ENCODE measurements around the gene NOX5. TPM values are rescaled to one million over a fixed set of nuclear protein-coding genes. Genes with fewer than 3 reads are reported as not detected.
"Not testable (repeated sequence)": the region's sequence is repeated elsewhere in the genome, so short reads cannot be mapped to it uniquely, and the experiment has no call there.

The NOX5 gene
- total RNA-seq, 3 donors from 2014 or later (not counting 1 experiment from before 2014, with no cell fraction given) = 0.20 TPM; not detected in 2

DNA sequence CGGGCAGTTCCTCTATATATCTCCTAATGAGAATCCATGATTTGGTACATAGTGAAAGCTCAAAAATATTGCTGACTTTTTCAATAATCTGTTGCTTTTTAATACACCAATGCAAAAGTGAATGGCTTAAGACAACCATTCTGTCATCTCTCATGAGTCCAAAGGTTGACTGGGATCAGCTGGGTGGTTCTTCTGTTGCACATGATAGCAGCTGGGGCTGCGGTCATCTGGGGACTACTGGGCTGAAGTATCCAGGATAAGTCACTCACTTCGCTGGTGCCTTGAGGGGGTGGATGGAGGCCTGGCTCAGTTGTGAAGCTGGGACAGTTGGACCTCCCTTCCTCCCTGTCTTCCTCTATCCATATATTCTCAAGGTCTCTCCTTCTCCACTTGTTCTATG lies 53.7 kb downstream of the NOX5 start:
- WGBS (ENCODE audit: insufficient coverage) = 78% methylated on average over 2 of the region's 3 CpGs
- Histone ChIP-seq H3K27me3 (ENCODE audit: control insufficient read depth, insufficient read depth, low read length) (no peaks in the 10 kb centered on the region), H3K36me3 (ENCODE audit: control insufficient read depth, insufficient read depth, low read length) (no peaks in the 10 kb centered on the region), H3K4me1 (ENCODE audit: control insufficient read depth, insufficient read depth, low read length) (no peaks in the 10 kb centered on the region), H3K9me3 (ENCODE audit: control insufficient read depth, insufficient read depth, low read length) (no peaks in the 10 kb centered on the region), H3K27ac (ENCODE audit: low read length) (no peak overlapping the region), H3K4me3 (ENCODE audit: low read length) (no peak overlapping the region)
- no peaks in the 10 kb centered on the region for H3K4me1 Mint-ChIP-seq
- no peaks in the 10 kb centered on the region for H3K9me3 Mint-ChIP-seq
- no peaks in the 10 kb centered on the region for H3K36me3 Mint-ChIP-seq
- H3K4me3 Mint-ChIP-seq = no peak overlapping the region
- ATAC-seq (no peak), DNase-seq (no peak)
- no peak overlapping the region for H3K27ac Mint-ChIP-seq
- TF ChIP-seq, protein P1, sequence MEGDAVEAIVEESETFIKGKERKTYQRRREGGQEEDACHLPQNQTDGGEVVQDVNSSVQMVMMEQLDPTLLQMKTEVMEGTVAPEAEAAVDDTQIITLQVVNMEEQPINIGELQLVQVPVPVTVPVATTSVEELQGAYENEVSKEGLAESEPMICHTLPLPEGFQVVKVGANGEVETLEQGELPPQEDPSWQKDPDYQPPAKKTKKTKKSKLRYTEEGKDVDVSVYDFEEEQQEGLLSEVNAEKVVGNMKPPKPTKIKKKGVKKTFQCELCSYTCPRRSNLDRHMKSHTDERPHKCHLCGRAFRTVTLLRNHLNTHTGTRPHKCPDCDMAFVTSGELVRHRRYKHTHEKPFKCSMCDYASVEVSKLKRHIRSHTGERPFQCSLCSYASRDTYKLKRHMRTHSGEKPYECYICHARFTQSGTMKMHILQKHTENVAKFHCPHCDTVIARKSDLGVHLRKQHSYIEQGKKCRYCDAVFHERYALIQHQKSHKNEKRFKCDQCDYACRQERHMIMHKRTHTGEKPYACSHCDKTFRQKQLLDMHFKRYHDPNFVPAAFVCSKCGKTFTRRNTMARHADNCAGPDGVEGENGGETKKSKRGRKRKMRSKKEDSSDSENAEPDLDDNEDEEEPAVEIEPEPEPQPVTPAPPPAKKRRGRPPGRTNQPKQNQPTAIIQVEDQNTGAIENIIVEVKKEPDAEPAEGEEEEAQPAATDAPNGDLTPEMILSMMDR (IDR thresholded peaks at IDR 0.05) = no peak
- peaks cover 12 to 20% of the 10 kb centered on the region in 2 donors for H3K27me3 Mint-ChIP-seq (ENCODE audit: low read depth in 2 of 2)
- intact Hi-C loops (cut with micrococcal nuclease) = no loop called here

DNA sequence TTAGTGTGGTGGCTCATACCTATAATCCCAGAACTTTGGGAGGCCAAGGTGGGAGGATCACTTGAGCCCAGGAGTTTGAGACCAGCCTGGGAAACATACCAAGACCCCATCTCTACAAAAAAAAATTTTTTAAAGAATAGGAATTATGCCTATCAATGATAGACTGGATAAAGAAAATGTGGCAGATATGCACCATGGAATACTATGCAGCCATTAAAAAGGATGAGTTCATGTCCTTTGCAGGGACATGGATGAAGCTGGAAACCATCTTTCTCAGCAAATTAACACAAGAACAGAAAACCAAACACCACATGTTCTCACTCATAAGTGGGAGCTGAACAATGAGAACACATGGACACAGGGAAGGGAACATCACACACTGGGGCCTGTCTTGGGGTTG lies 54.8 kb downstream of the NOX5 start:
- H3K36me3 Mint-ChIP-seq; DNase-seq; H3K4me1 Mint-ChIP-seq; ATAC-seq; H3K4me1 ChIP-seq (ENCODE audit: control insufficient read depth, insufficient read depth, low read length); H3K9me3 ChIP-seq (ENCODE audit: control insufficient read depth, insufficient read depth, low read length); H3K4me3 Mint-ChIP-seq; intact Hi-C loops (cut with micrococcal nuclease); H3K9me3 Mint-ChIP-seq; H3K36me3 ChIP-seq (ENCODE audit: control insufficient read depth, insufficient read depth, low read length); H3K27ac Mint-ChIP-seq; H3K4me3 ChIP-seq (ENCODE audit: low read length); H3K27me3 ChIP-seq (ENCODE audit: control insufficient read depth, insufficient read depth, low read length); H3K27ac ChIP-seq (ENCODE audit: low read length): not testable (repeated sequence)
- peaks cover 19 to 29% of the 10 kb centered on the region in 2 donors for H3K27me3 Mint-ChIP-seq (ENCODE audit: low read depth in 2 of 2)

DNA sequence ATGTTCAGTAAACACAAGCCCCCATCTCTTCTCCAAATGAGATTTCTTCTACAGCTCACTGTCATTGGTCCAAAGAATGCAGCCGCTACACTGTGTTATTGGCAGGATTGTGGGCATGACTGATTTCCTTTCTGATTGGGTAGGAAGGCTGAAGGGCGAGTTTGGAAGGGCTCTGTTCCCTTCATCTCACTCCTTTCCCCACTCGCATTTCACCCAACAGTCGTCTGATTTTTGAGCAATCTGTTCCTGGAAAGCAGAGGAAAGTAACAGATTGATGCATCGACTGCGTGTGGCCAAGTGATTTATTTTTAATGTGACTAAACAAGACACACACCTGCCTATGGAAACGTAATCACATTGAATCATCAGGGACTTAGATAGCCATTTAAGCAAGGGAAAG lies 55.5 kb downstream of the NOX5 start:
- Mint-ChIP-seq H3K27me3 (ENCODE audit: low read depth in 2 of 2) (peaks cover 23 to 35% of the 10 kb centered on the region in 2 donors), H3K36me3 (no peaks in the 10 kb centered on the region), H3K4me3 (no peak overlapping the region), H3K9me3 (no peaks in the 10 kb centered on the region), H3K27ac (no peak overlapping the region), H3K4me1 (no peaks in the 10 kb centered on the region)
- no peaks in the 10 kb centered on the region for H3K9me3 ChIP-seq (ENCODE audit: control insufficient read depth, insufficient read depth, low read length)
- H3K27me3 ChIP-seq (ENCODE audit: control insufficient read depth, insufficient read depth, low read length) = no peaks in the 10 kb centered on the region
- TF ChIP-seq, protein P1 (IDR thresholded peaks at IDR 0.05) = no peak
- peaks cover 8% of the 10 kb centered on the region for H3K4me1 ChIP-seq (ENCODE audit: control insufficient read depth, insufficient read depth, low read length)
- H3K27ac ChIP-seq (ENCODE audit: low read length) = no peak overlapping the region
- 91% methylated on average over 7 of the region's 7 CpGs for WGBS (ENCODE audit: insufficient coverage)
- H3K36me3 ChIP-seq (ENCODE audit: control insufficient read depth, insufficient read depth, low read length) = no peaks in the 10 kb centered on the region
- intact Hi-C loops (cut with micrococcal nuclease) = no loop called here
- H3K4me3 ChIP-seq (ENCODE audit: low read length) = no peak overlapping the region
- DNase-seq = no peak
- no peak for ATAC-seq

- no peaks in the 10 kb centered on the region for H3K9me3 Mint-ChIP-seq
- H3K4me1 Mint-ChIP-seq = no peaks in the 10 kb centered on the region
- no peaks in the 10 kb centered on the region for H3K36me3 ChIP-seq (ENCODE audit: control insufficient read depth, insufficient read depth, low read length)
- TF ChIP-seq, protein P1 (IDR thresholded peaks at IDR 0.05) = no peak
- DNase-seq (no peak), ATAC-seq (no peak)
- H3K4me3 ChIP-seq (ENCODE audit: low read length) = no peak overlapping the region
- H3K27ac Mint-ChIP-seq = no peak overlapping the region
- H3K9me3 ChIP-seq (ENCODE audit: control insufficient read depth, insufficient read depth, low read length) = no peaks in the 10 kb centered on the region
- H3K4me3 Mint-ChIP-seq = no peak overlapping the region
- intact Hi-C loops (cut with micrococcal nuclease) = no loop called here
- H3K27ac ChIP-seq (ENCODE audit: low read length) = no peak overlapping the region
- H3K4me1 ChIP-seq (ENCODE audit: control insufficient read depth, insufficient read depth, low read length) = peaks cover 8% of the 10 kb centered on the region
- 88% methylated on average over 1 of the region's 1 CpG for WGBS (ENCODE audit: insufficient coverage)
- H3K27me3 ChIP-seq (ENCODE audit: control insufficient read depth, insufficient read depth, low read length) = no peaks in the 10 kb centered on the region
- no peaks in the 10 kb centered on the region for H3K36me3 Mint-ChIP-seq
- H3K27me3 Mint-ChIP-seq (ENCODE audit: low read depth in 2 of 2) = peaks cover 24 to 39% of the 10 kb centered on the region in 2 donors
Measured at GRCh38 chr15:69070396-69070795, 55.9 kb downstream of the NOX5 start.
